CD4-positive, alpha-beta T cell treated with Interleukin-6 at 100 ng/mL for 8 hours (primary cell): ENCODE data around the gene SLC16A6.
A peak's percentile ranks its signal among the peaks of the same experiment; 100 is the strongest.
"Not testable (repeated sequence)": the region's sequence is repeated elsewhere in the genome, so short reads cannot be mapped to it uniquely, and the experiment has no call there.

Source experiments
- DNase-seq: peaks from one replicate; pipeline ENCODE4 v3.0.0-alpha.2; 2020; ENCODE audit warnings: mixed read lengths, low spot score

Gene SLC16A6

GRCh38 chr17:68248199-68248825 is 42.6 kb downstream of the SLC16A6 start:
- DNase-seq = no peak

- DNase-seq = peak; percentile 94
These were observed 43.3 kb downstream of the SLC16A6 start, which contains the start of gene AMZ2 for GRCh38 chr17:68247445-68248198. TSS of gene AMZ2 (plus strand) at chr17:68248043. CDS start at chr17:68250188, 2,145 bp downstream.

- no peak for DNase-seq
These were observed 44.5 kb downstream of the SLC16A6 start for GRCh38 chr17:68246271-68247028.

GRCh38 chr17:68239632-68240366 is 51.1 kb downstream of the SLC16A6 start:
- DNase-seq = no peak

- peak; percentile 33 for DNase-seq
These were observed 52.1 kb downstream of the SLC16A6 start for GRCh38 chr17:68238871-68239253.

- peak; percentile 62 for DNase-seq
These were observed 52.6 kb downstream of the SLC16A6 start for GRCh38 chr17:68238164-68238870.

GRCh38 chr17:68237369-68238163 is 53.4 kb downstream of the SLC16A6 start:
- peak; percentile 56 for DNase-seq

GRCh38 chr17:68235336-68235791 is 55.6 kb downstream of the SLC16A6 start:
- not testable (repeated sequence) for DNase-seq

- peak; percentile 61 for DNase-seq
These were observed 56.1 kb downstream of the SLC16A6 start for GRCh38 chr17:68234726-68235335.

- DNase-seq = not testable (repeated sequence)
These were observed 58.2 kb downstream of the SLC16A6 start for GRCh38 chr17:68232741-68233140.

GRCh38 chr17:68231541-68231940 is 59.4 kb downstream of the SLC16A6 start:
- DNase-seq = no peak

- DNase-seq = not testable (repeated sequence)
These were observed 59.8 kb downstream of the SLC16A6 start for GRCh38 chr17:68231131-68231530.

- DNase-seq = no peak
These were observed 61.3 kb downstream of the SLC16A6 start for GRCh38 chr17:68229619-68230018.

- no peak for DNase-seq
These were observed 61.9 kb downstream of the SLC16A6 start for GRCh38 chr17:68228817-68229570.

GRCh38 chr17:68228039-68228680 is 62.8 kb downstream of the SLC16A6 start:
- DNase-seq = not testable (repeated sequence)

GRCh38 chr17:68225055-68225454 is 65.9 kb downstream of the SLC16A6 start:
- DNase-seq = not testable (repeated sequence)

GRCh38 chr17:68222606-68223005 is 68.3 kb downstream of the SLC16A6 start:
- no peak for DNase-seq

GRCh38 chr17:68221786-68222185 is 69.1 kb downstream of the SLC16A6 start:
- no peak for DNase-seq

- DNase-seq = not testable (repeated sequence)
These were observed 70.1 kb downstream of the SLC16A6 start for GRCh38 chr17:68220786-68221185.
